HepG2 (cell line): Measurements from ENCODE around the gene SBNO2. TPM values are rescaled to one million over a fixed set of nuclear protein-coding genes. Genes with fewer than 3 reads are reported as not detected.

ENCODE experiments used
- AKAP8 ChIP-seq: sonication (generic); formaldehyde crosslinking; IDR thresholded peaks from 2 replicates; pipeline ENCODE4 v1.5.1; 2020; ENCODE audit warnings: mild to moderate bottlenecking, missing genetic modification reagents
- ATF2 ChIP-seq: sonication (generic); formaldehyde crosslinking; IDR thresholded peaks from 2 replicates; pipeline ENCODE4 v1.4.0; 2020; ENCODE audit warnings: missing genetic modification reagents
- ATF4 ChIP-seq, 2 experiments: fragments of 450-650 bp in 1 of 2; sonication (generic) in 1 of 2; formaldehyde crosslinking; IDR thresholded peaks; 2 replicates each; pipeline versions ENCODE4 v1.5.0 to v1.8.0; 2020 to 2022; ENCODE audit warnings: mild to moderate bottlenecking in 1 of 2, missing genetic modification reagents in 1 of 2
- DR1 ChIP-seq: sonication (generic); formaldehyde crosslinking; IDR thresholded peaks from 2 replicates; pipeline ENCODE4 v1.8.0; 2021; ENCODE audit warnings: mild to moderate bottlenecking, missing genetic modification reagents, inconsistent platforms
- ELF3 ChIP-seq: IDR thresholded peaks from 2 replicates; pipeline ENCODE4 v1.6.1; 2016; ENCODE audit warnings: missing genetic modification reagents, missing compliant biosample characterization
- FOXJ3 ChIP-seq: sonication (generic); formaldehyde crosslinking; IDR thresholded peaks from 2 replicates; pipeline ENCODE4 v1.4.0; 2020; ENCODE audit warnings: missing genetic modification reagents, mild to moderate bottlenecking, borderline replicate concordance
- FOXK2 ChIP-seq: fragments of 450-650 bp; IDR thresholded peaks from 2 replicates; pipeline ENCODE4 v1.6.1; 2016
- KDM5A ChIP-seq: fragments of 200-600 bp; sonication (generic); IDR thresholded peaks from 2 replicates; pipeline ENCODE4 v1.7.0; 2018; ENCODE audit warnings: antibody characterized with exemption, mild to moderate bottlenecking, low read length, borderline replicate concordance
- RERE ChIP-seq: IDR thresholded peaks from 2 replicates; pipeline ENCODE4 v1.6.1; 2016; ENCODE audit warnings: low read depth, missing genetic modification reagents, missing compliant biosample characterization
- SMAD3 ChIP-seq: sonication (generic); formaldehyde crosslinking; IDR thresholded peaks from 2 replicates; pipeline ENCODE4 v1.4.0; 2020; ENCODE audit warnings: missing genetic modification reagents
- SMC3 ChIP-seq: IDR thresholded peaks from 2 replicates; pipeline ENCODE4 v1.6.1; 2011; ENCODE audit warnings: low read length, improper control_type of control experiment
- ZFY ChIP-seq: sonication (generic); formaldehyde crosslinking; IDR thresholded peaks from 2 replicates; pipeline ENCODE4 v1.4.0; 2020; ENCODE audit warnings: missing genetic modification reagents
- ZNF101 ChIP-seq: sonication (generic); formaldehyde crosslinking; IDR thresholded peaks from 2 replicates; pipeline ENCODE4 v1.4.0; 2020; ENCODE audit warnings: mild to moderate bottlenecking, low read depth, missing genetic modification reagents, borderline replicate concordance
- ZNF430 ChIP-seq: sonication (generic); formaldehyde crosslinking; IDR thresholded peaks from 2 replicates; pipeline ENCODE4 v1.9.0; 2021; ENCODE audit warnings: mild to moderate bottlenecking, missing genetic modification reagents
- ZNF460 ChIP-seq: sonication (generic); formaldehyde crosslinking; IDR thresholded peaks from 2 replicates; pipeline ENCODE4 v1.5.1; 2020; ENCODE audit warnings: missing genetic modification reagents, mild to moderate bottlenecking, borderline replicate concordance
- ZNF704 ChIP-seq: sonication (generic); formaldehyde crosslinking; IDR thresholded peaks from 2 replicates; pipeline ENCODE4 v1.8.1; 2023; ENCODE audit warnings: mild to moderate bottlenecking, inconsistent platforms, moderate library complexity, missing genetic modification reagents, borderline replicate concordance
- ZNF768 ChIP-seq: sonication (generic); formaldehyde crosslinking; IDR thresholded peaks from 2 replicates; pipeline ENCODE4 v1.4.0; 2020; ENCODE audit warnings: missing genetic modification reagents
- ZNF839 ChIP-seq: sonication (generic); formaldehyde crosslinking; IDR thresholded peaks from 2 replicates; pipeline ENCODE4 v1.4.0; 2020; ENCODE audit warnings: missing genetic modification reagents, mild to moderate bottlenecking, borderline replicate concordance
- ZSCAN31 ChIP-seq: sonication (generic); formaldehyde crosslinking; IDR thresholded peaks from 2 replicates; pipeline ENCODE4 v1.5.0; 2020; ENCODE audit warnings: low read depth, mild to moderate bottlenecking, missing genetic modification reagents
- polyA plus RNA-seq, 8 experiments: library from polyadenylated mRNA; depleted of rRNA in 3 of 8; stranded (reverse) in 7 of 8; unstranded in 1 of 8; fragments of >200 nt; fragmentation: Illumina TruSeq in 4 of 8; extraction: Trizol in 4 of 8; gene quantifications; 2 replicates each; pipeline versions ENCODE4 v1.2.1 to v1.2.3, GENCODE V29; 2011 to 2016; ENCODE audit warnings: low read depth in 4 of 8, missing spikeins in 1 of 8, mixed read lengths in 1 of 8; ENCODE audit not compliant: insufficient read depth in 1 of 8
- total RNA-seq, 5 experiments: library from RNA; depleted of rRNA; stranded (reverse); fragments of >200 nt; fragmentation: Illumina TruSeq; extraction: Trizol; gene quantifications; 2 replicates each; pipeline ENCODE4 v1.2.3, GENCODE V29; 2016; ENCODE audit warnings: low read depth in 1 of 5

SBNO2 gene
- total and polyA plus RNA-seq, 2 of the 13 experiments (the other 11 are each of a cell fraction or from before 2014, with no cell fraction given): 8.6 to 10.4 TPM

- 0 out of 2 replicates have a peak, but pooled peaks have one; percentile 36 for TF ChIP-seq SMAD3 (CRISPR knock-in tag)
- TF ChIP-seq RERE (CRISPR knock-in tag): 0 out of 2 replicates have a peak, but pooled peaks have one; percentile 31
- peak; percentile 80; the same call in 1 of the 2 replicates for TF ChIP-seq ZSCAN31
- peak; percentile 94 for TF ChIP-seq ZNF430 (CRISPR knock-in tag)
- peak; percentile 49 for TF ChIP-seq ZFY
- TF ChIP-seq ATF2 (CRISPR knock-in tag): 0 out of 2 replicates have a peak, but pooled peaks have one; percentile 70
- TF ChIP-seq KDM5A: no peak
- peak; percentile 64; the same call in 1 of the 2 replicates for TF ChIP-seq ELF3
- TF ChIP-seq SMC3: peak; percentile 51; the same call in 1 of the 2 replicates
- TF ChIP-seq ZNF839 (CRISPR knock-in tag): peak; percentile 61; the same call in 1 of the 2 replicates
- TF ChIP-seq FOXJ3 (CRISPR knock-in tag): peak; percentile 37; the same call in 1 of the 2 replicates
- no peak for TF ChIP-seq ATF4 (CRISPR knock-in tag; IDR thresholded peaks at IDR 0.05)
- peak; percentile 74 for TF ChIP-seq ZNF768 (CRISPR knock-in tag)
- TF ChIP-seq AKAP8 (CRISPR knock-in tag): no peak
- peak; percentile 59; the same call in 1 of the 2 replicates for TF ChIP-seq ZNF704
- no peak for TF ChIP-seq ZNF101 (CRISPR knock-in tag)
- peak; percentile 42; the same call in 1 of the 2 replicates for TF ChIP-seq FOXK2
- no peak; the same call in 1 of the 2 replicates for TF ChIP-seq ZNF460 (CRISPR knock-in tag)
- TF ChIP-seq DR1 (CRISPR knock-in tag): peak; percentile 48; the same call in 1 of the 2 replicates
These were observed 60.8 kb downstream of the SBNO2 start (continued) for GRCh38 chr19:1113030-1113985.
